Embryonic facial prominence (tissue), 1 donor: ENCODE measurements around the gene ZCWPW1.
"Not testable (repeated sequence)": the region's sequence is repeated elsewhere in the genome, so short reads cannot be mapped to it uniquely, and the experiment has no call there.

Source experiments
- DNase-seq: peaks from one replicate; pipeline ENCODE4 v3.0.0-alpha.2; 2016; ENCODE audit errors: extremely low spot score

The ZCWPW1 gene

DNA sequence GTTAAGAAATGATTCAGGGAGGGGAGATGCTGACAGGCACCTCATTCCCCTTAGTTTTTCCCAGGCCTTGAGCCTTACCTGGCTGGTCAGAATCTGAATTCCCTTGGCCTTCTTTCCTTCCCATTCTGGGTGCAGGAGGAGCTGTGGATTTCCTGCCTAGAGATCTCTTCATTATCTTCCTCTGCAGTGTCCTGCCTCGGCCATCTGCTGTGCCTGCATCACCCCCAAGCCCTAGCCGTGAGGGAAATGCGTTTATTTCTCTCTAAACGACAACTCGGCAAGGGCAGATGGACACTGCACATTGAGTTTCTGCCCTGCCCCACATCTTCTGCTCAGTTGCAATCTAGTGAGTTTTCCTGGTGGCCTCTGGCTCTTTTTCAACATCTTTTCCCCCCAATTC, 26.7 kb downstream of the ZCWPW1 start:
- no peak for DNase-seq

GRCh38 chr7:100400656-100401055, 27.8 kb downstream of the ZCWPW1 start:
- DNase-seq, result no peak

DNA sequence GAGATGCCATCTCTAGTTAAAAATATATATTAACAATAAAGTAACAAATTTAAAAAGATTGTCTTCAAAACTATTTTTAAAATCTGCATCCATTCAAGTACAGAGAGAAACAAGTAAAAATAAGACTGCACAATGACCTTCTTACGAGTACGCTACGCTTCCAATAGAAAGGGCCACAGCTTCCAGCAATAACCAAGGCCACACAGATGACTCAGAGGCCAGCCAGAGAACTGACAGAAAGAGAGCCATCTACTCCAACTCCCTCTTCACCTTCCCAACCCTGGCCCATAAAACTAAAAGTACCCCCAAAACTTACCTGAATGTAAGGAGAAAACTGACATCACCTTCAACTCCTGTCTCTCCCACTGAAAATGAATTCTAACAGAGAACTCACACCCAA, 28.5 kb downstream of the ZCWPW1 start:
- DNase-seq, result no peak

- no peak for DNase-seq
Measured at GRCh38 chr7:100398239-100398638, 30.3 kb downstream of the ZCWPW1 start.

GRCh38 chr7:100397315-100398081, 31.0 kb downstream of the ZCWPW1 start:
- DNase-seq, result no peak

DNA sequence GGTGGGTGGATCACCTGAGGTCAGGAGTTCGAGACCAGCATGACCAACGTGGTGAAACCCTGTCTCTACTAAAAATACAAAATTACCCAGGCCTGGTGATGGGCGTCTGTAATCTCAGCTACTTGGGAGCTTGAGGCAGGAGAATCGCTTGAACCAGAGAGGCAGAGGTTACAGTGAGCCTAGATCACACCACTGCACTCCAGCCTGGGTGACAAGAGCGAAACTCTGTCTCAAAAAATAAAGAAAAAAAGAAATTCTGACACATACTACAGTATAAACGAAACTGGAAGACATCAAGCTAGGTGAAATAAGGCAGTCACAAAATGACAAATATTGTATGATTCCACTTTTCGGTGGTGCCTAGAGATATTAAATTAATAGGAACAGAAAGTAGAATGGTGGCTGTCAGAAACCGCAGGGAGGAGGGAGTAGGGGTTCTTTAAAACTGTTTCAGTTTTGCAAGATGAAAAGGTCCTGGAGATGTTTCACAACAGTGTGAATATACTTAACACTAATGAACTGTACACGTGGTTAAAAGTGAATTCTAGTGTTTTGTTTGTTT, 32.0 kb downstream of the ZCWPW1 start:
- no peak for DNase-seq

GRCh38 chr7:100394077-100394476, 34.4 kb downstream of the ZCWPW1 start:
- DNase-seq, result no peak

- DNase-seq, result no peak
Measured at GRCh38 chr7:100393233-100393905, 35.1 kb downstream of the ZCWPW1 start.

DNA sequence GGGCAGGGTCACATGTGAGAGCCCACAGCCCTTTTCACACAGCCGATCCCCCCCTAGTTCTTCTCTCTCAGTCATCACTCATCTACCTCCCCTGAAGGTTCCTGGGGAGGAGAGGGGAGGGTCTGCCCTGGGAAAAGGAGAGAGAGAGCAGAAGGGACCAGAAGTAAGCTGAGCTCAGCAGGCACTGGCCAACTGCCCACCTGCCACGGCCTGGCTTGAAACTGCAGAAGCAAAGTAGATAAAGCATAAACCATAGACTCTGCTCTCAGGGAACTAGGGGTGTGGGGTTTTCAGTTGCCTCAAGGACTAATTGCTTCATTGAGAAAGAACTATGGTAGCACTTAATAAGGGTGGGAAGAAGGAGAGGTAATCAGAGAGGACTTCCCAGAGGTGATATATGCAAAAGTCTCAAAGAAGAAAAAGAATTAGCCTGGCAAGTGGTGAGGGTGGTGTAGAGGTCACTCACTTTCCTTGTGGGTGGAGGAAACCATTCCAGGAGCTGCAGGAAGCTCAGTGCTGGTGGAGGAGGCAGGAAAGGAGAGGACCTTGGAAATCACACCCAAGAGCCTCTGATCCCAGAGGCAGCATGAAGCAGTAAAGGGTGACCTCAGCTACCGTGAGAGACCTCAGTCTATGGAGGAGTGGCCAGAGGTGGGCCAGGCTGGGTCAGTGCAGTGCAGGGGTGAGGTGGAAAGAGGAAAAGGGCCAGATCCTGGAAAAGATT, 38.1 kb downstream of the ZCWPW1 start:
- DNase-seq, result no peak

GRCh38 chr7:100389437-100390088, 38.9 kb downstream of the ZCWPW1 start:
- DNase-seq, result no peak

DNA sequence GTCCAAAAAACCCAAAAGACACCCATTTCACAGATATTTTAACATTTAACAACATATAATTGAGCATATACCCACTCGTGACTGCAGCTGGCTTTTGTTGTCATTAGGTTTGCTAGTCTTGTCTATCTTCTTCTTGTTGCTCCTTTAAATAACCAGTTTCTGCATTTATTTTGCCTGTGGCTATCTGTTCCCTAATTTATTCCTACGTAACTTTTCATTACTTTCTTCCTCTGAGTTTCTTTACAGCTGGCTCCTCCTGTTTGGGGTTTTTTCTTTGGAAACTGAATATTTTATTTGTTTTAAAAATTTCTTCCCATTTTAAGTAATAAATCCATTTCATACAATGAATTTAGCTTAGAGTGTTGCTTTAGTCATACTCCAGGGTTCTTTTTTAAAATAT, 40.8 kb downstream of the ZCWPW1 start:
- no peak for DNase-seq

- no peak for DNase-seq
Measured at GRCh38 chr7:100386940-100387339, 41.6 kb downstream of the ZCWPW1 start.

DNA sequence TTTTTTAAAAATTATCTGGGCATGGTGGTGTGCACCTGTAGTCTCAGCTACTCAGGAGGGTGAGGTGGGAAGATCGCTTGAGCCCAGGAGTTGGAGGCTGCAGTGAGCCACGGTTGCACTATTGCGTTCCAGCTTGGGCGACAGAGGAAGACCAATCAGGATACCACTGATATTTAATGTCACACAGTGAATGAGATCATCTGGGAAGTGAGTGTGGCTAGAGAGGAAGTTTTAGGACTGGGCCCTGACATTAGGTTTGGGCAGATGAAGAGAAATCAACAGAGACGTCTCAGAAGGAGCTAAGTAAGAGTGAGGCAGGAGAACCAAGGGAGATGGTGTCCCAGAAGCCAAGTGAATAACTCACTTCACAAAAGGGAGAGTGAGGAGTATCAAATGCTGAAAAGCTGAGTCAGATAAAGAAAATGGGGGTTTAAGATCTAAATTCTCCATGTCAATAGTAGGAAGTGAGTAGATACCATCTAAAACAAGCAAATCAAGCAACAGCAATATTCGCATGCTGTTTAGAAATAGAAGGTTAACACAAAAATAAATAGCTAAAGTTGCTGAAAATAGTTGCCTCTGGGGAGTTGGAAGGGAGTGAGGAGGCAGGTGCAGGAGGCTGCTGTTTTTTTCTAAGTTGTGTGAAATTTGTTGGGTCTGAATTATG, 43.7 kb downstream of the ZCWPW1 start:
- no peak for DNase-seq

DNA sequence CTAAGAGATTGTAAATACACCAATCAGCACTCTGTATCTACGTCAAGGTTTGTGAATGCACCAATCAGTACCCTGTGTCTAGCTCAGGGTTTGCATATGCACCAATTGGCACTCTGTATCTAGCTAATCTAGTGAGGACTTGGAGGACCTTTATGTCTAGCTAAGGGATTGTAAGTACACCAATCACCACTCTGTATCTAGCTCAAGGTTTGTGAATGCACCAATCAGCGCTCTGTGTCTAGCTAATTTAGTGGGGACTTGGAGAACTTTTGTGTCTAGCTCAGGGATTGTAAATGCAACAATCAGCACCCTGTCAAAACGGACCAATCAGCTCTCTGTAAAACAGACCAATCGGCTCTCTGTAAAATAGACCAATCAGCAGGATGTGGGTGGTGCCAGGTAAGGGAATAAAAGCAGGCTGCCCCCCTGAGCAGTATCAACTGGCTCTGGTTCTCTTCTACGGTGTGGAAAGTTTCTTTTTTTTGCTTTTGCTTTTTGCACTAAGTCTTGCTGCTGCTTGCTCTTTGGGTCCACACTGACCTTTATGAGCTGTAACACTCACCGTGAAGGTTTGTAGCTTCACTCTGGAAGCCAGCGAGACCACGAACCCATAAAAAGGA, 46.2 kb downstream of the ZCWPW1 start:
- not testable (repeated sequence) for DNase-seq

GRCh38 chr7:100381531-100382233, 46.8 kb downstream of the ZCWPW1 start:
- DNase-seq, result not testable (repeated sequence)

DNA sequence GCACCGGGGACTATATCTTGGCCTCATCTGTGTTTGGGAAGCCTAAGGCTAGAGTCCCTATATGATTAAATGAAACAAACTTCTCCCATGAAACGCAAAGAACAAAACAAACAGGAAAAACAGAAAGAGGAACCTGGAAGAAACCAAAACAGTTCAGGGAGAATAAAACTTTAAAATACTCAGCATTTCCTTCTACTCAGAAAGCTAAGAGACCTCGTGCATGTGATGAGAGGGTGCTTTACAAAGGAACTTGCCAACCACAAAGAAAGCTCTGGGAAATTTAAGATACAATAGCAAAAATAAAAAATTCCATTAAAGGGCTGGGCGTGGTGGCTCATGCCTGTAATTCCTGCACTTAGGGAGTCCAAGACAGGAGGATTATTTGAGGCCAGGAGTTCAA, 48.3 kb downstream of the ZCWPW1 start:
- DNase-seq, result no peak

DNA sequence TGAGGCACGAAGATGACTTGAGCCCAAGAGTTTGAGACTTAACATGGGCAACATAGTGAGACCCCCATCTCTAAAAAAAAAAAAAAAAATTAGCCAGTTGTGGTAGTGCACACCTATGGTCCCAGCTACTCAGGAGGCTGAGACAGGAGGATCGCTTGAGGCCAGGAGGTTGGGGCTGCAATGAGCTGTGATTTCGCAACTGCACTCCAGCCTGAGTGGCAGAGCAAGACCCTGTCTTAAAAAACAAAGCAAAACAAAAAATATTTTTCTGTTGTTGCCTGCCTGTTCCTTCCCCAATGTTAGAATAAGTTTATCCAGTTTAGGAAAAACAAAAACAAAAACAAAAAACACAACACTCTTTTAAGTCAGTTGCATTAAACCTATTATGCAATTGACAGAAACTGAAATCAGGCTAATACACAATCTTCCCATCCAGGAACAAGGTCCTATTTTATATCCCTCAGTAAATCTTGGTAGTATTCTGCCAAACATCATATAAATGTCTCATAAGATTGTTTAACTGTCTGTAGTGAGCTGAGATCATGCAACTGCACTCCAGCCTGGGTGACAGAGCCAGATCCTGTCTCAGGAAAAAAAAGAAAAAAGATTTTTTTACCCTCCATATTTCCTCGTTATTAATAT, 50.3 kb downstream of the ZCWPW1 start:
- no peak for DNase-seq

- DNase-seq, result no peak
Measured at GRCh38 chr7:100376066-100376465, 52.4 kb downstream of the ZCWPW1 start.

DNA sequence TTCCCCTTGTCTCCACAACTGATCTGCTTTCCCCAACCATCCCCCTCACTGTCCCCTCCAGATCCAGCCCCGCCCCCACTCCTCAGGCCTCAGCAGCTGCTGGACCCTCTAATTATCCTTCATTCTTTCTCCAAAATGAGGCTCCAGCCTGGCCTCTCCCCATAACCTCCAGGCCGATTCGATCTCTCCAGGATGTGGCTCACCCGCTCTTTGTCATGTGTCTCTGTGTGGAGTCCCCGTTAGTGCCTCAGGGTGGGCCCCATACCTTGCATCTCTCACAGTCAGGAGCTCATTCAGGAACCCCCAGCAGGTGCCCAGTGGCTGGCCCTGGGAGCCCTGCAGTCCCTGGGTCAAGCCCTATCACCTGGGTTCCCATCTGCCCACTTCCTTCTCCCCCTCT, 53.9 kb downstream of the ZCWPW1 start:
- no peak for DNase-seq
